Measurements from ENCODE around the gene CFHR1. TPM values are rescaled to one million over a fixed set of nuclear protein-coding genes. Genes with fewer than 3 reads are reported as not detected.
"Not testable (repeated sequence)": the region's sequence is repeated elsewhere in the genome, so short reads cannot be mapped to it uniquely, and the experiment has no call there.

Gene CFHR1
- polyA plus RNA-seq (2013, experiment 1 of 2; ENCODE audit: insufficient read length), result not detected
- polyA plus RNA-seq (2013, experiment 2 of 2; ENCODE audit: insufficient read length), result 0.41 TPM

DNA sequence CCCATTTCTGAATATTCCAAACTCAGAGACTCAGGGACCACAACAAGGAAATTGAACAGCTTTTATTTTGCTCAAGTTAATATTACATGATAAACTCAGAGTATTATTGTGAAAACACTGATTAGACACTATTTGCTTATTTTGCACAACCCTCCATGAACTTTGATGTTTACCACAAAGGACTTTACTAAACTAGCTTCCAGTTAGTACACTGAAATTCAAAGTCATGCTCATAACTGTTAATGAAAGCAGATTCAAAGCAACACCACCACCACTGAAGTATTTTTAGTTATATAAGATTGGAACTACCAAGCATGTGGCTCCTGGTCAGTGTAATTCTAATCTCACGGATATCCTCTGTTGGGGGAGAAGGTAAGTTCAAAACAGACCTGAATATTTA, at the start of gene CFHR1:
TSS of gene CFHR1 (plus strand) at position 201 of the 400 bp plus-strand sequence. CDS start at position 315, 114 bp downstream.
- DNase-seq, result not testable (repeated sequence)

DNA sequence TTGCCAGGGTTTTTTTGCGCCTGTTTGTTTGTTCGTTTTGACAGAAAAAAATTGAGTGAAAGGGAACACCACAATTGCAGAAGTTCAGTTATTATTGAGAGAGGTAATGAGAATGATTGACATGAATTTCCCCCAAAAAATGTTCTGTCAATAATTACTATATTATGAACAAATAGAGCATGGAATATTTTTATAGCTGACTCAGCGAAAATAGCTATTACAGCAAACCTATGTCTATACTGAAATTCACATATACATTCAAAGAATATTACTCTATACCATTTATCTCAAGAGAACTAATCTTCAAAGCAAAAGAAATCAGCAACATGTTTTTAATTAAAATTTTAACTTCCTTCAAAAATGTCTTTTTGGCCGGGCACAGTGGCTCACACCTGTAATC, 49.7 kb upstream of the CFHR1 start:
- DNase-seq, result not testable (repeated sequence)

DNA sequence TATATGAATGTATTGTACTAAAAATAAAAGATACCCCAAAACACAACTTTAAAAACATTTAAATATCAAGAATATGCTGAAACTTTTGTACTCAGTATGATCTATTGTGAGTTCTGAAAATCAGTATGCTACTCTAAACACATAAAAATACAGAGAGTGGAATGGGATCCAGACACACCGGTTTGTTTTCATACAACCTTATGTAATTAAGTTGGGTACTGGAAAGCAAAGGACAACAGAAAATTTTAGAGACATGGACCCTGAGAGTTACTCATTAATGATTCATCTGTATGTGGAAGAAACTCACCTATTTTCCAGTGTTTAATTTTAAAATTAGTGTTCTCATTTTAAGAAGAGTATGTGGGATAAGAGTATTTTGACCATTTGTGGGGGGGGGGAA, 45.8 kb upstream of the CFHR1 start:
- no peak for DNase-seq

DNA sequence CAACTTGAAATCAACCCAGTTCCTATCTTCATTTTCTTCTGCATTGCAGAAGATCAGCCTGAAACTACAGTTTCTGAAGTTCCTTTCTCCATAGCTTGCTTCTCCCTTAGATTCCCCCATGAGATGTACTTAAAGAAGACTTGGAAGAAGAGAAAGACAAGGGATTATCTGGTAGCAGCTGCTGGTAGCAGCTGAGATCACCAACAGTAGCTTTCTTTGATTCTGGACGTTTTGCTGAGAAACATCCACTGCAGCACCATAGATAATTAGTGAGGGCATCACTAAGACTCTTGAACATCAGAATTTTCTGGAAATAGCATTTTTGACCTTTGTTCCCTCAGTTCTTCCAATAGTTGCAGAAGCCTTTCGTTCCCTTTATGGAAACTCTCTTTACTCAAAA, 45.4 kb upstream of the CFHR1 start:
- DNase-seq, result no peak

DNA sequence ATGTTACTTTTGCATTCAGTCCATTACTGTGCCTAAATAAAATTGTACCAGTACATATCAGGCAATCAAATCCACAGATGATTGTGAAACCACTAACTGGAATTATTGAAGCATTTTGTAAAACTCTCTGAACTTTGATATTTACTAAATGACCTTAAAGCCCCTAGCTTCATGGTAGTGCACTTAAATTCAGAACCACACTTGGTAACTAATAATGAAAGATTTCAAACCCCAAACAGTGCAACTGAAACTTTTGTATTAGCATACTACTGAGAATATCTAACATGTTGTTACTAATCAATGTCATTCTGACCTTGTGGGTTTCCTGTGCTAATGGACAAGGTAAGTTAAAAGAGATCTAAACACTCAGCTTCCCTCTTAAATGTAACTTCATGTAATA, 44.9 kb upstream of the CFHR1 start, which contains the start of gene CFHR3:
TSS of gene CFHR3 (plus strand) at position 238 of the 400 bp plus-strand sequence. CDS start at position 285, 47 bp downstream.
- no peak for DNase-seq

DNA sequence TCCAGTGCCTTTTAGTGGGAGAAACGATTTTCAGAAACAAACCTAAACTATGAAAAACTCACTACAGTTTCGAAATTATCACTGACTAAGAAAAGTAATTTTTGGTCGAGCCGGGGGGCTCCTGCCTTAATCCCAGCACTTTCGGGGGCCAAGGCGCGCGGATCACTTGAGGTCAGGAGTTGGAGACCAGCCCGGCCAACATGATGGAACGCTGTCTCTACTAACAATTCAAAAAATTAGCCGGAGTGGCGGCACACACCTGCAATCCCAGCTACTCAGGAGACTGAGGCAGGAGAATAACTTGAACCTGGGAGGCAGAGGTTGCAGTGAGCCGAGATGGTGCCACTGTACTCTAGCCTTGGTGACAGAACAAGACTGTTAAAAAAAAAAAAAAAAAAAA, 41.9 kb upstream of the CFHR1 start:
- DNase-seq, result no peak

DNA sequence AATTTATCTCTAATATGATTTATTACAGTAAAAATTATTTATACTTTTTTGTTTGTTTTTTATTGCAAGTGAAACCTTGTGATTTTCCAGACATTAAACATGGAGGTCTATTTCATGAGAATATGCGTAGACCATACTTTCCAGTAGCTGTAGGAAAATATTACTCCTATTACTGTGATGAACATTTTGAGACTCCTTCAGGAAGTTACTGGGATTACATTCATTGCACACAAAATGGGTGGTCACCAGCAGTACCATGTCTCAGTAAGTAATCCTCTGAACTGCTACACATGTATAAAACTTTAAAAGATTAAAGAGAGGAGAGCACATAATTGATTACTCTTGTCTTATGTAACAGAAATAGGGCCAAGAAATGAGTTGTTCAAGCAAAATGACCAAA, 40.4 kb upstream of the CFHR1 start:
- no peak for DNase-seq

DNA sequence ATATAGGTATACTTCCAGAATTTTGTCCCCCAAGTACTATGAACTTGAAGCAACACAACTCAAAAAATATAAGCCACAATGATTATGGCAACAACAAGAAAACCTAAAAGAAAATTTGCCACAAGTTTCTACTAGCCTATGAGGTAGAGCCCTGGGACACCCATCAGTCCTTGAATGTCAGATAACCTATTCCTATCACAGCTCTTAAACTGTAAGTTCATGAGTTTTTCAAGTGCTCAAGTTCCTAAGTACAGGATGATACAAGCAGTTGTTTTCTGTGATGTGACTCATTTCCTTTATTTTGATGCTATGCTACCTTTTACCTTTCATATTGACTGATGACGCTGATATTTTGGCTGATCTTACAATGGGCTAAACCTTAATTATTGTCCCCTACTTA, 28.3 kb upstream of the CFHR1 start:
- DNase-seq, result not testable (repeated sequence)

DNA sequence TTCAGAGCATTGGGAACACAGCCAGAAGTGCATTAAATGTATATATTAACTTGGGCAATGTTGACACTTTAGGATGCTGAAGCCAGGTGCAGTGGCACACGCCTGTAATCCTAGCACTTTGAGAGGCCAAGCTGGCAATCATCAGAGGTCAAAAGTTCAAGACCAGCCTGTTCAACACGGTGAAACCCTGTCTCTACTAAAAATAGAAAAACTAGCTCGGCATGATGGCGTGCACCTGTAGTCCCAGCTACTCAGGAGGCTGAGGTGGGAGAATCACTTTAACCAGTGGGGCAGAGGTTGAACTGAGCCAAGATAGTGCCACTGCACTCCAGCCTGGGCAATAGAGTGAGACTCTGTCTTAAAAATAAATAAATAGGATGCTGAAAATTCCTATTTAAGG, 25.4 kb upstream of the CFHR1 start:
- not testable (repeated sequence) for DNase-seq

DNA sequence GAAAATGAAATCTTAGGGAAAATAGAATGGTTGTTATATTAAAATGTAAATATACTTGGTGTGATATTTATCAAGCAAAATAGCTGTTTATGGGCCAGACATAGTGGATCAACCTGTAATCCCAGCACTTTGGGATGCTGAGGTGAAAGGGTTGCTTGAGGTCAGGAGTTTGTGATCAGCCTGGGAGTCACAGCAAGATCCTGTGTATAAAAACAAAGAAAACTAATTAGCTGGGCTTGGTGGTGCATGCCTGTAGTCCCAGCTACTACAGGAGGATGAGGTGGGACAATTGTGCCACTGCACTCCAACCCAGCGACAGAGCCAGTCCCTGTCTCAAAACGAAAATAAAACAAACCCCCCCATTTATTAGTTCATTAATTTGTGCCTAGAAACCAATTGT, 21.6 kb upstream of the CFHR1 start:
- DNase-seq, result no peak

DNA sequence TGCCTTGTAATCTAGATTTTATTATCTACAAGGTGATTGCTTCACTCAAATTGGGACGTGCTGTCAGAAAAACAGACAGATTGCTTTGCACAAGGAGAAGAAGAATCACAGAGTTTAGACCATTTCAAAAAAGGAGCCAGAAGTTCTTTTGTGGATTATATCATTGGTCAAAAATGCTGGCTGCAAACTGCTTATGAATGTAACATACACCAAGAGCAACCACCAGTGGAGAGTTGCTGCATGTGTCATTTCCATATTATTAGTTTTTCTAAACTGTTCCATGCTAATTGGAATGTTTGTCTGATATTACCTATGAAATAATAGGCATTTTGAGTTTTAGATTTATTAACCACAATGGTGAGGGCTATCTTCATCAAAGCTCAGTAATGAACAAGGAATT, 17.6 kb upstream of the CFHR1 start:
- DNase-seq, result peak; percentile 8

DNA sequence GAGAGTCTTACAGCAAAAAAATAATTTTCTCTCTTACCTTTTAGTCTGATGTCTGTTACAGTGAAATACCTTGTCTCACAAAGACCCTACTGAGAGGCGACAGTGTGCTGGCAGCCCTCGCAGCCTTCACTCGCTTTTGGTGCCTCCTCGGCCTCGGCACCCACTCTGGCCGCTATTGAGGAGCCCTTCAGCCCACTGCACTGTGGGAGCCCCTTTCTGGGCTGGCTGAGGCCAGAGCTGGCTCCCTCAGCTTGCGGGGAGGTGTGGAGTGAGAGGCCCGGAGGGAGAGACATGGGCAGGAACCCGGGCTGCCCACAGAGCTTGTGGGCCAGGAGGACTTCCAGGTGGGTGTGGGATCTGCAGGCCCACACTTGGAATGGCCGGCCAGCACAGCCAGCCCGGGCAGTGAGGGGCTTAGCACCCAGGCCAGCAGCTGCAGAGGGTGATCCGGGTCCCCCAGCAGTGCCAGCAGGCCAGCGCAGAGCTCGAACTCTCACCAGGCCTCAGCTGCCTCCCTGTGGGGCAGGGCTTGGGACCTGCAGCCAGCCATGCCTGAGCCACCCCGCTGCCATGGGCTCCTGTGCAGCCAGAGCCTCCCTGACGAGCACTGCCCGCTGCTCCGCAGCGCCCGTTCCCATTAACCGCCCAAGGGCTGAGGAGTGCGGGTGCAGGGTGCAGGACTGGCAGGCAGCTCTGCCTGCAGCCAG, 10.8 kb upstream of the CFHR1 start:
- no peak for DNase-seq

DNA sequence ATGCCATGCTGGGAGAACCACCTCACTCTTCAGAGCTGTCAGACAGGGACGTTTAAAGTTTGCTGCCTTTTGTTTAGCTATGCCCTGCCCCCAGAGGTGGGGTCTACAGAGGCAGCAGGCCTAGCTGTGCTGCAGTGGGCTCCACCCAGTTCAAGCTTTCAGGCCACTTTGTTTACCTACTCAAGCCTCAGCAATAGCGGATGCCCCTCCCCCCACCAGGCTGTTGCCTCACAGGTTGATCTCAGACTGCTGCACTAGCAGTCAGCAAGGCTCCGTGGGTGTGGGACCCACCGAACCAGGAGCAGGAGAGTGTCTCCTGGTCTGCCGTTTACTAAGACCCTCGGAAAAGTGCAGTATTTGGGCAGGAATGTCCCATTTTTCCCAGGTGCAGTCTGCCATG, 2.1 kb upstream of the CFHR1 start:
- not testable (repeated sequence) for DNase-seq

DNA sequence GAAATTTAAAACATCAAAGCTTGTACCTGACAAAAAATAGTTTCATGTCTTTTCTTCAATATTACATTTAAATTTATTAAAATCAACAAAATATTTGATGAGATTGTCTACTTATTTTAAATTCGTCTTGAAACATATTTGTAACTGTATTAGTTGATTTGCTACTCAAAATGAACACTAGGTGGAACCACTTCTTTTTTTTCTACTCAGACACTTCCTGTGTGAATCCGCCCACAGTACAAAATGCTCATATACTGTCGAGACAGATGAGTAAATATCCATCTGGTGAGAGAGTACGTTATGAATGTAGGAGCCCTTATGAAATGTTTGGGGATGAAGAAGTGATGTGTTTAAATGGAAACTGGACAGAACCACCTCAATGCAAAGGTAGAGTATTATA, 8.3 kb downstream of the CFHR1 start:
- DNase-seq, result peak; percentile 79

DNA sequence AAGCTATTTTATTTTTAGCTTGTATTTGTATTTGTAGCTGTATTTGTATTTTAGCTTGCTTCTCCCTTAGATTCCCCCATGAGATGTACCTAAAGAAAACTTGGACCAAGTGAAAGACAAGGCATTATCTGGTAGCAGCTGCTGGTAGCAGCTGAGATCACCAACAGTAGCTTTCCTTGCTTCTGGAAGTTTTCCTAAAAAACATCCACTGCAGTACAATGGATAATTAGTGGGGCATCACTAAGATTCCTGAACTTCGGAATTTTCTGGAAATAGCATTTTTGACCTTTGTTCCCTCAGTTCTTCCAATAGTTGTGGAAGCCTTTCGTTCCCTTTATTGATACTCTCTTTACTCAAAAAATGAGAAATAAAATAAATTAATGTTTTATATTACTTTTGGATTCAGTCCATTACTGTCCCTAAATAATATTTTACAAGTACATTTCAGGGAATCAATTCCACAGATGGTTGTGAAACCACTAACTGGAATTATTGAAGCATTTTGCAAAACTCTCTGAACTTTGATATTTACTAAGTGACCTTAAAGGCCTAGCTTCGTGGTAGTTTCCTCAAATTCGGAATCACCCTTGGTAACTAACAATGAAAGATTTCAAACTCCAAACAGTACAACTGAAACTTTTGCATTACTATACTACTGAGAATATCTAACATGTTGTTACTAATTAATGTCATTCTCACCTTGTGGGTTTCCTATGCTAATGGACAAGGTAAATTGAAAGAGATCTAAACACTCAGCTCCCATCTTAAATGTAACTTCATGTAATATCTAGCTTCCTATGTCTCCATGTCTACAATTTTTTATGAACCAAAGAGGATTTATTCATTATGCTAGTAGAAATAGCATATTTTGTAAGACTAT, 30.3 kb downstream of the CFHR1 start:
- DNase-seq, result not testable (repeated sequence)

DNA sequence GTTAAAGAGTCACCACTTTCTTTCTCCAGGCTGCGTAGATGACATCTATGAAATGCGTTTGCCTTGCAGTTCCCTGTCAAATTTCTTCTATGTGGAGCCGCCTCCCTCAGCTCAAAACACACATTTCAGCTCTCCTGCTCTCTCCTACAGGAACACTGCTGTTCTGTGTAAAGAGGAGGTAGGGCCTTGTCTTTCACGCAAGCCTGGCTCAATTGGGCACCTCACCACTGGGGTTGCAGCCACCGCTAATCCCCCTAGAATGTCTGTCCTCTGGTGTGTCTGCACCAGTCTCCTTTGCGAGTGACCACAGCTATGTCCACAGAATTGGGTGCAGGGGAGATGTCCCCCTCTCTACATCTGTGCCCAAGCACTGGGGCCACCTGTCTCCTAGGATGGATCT, 36.5 kb downstream of the CFHR1 start:
- DNase-seq, result no peak

DNA sequence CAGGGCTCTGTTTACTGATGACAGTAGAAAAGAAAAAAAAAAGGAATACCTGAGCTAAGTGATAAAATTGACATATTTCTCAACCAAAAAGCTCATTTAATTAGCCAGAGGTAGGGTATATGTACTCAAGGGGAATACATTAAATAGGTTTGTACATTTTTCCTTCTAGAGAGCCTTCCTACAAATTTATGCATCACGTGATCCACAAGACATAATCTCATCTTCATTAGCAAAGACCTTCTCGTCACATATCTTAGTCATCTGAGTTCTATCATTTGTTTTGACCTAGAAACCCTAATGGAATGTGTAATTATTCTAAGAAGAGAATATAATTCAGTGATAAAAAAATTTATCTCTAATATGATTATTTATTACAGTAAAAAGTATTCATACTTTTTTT, 37.7 kb downstream of the CFHR1 start:
- no peak for DNase-seq

DNA sequence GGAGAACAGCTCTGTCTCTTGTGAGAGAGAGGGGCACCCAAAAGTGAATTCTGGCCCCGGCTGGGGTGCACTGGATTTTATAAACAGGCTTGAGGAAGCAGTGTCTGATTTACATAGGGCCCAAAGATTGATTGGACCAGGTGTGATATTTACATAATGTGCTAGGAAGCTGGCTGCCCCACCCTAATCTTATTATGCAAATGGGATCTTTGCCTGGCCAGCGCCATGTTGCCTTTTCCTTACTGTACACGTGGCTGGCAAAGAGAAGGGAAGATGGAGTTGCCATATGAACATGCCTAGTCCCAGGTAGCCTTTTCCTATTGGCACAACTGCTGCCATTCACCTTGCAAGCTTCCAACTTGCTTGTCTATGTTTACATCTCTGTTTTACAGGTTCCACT, 39.3 kb downstream of the CFHR1 start:
- DNase-seq, result no peak

DNA sequence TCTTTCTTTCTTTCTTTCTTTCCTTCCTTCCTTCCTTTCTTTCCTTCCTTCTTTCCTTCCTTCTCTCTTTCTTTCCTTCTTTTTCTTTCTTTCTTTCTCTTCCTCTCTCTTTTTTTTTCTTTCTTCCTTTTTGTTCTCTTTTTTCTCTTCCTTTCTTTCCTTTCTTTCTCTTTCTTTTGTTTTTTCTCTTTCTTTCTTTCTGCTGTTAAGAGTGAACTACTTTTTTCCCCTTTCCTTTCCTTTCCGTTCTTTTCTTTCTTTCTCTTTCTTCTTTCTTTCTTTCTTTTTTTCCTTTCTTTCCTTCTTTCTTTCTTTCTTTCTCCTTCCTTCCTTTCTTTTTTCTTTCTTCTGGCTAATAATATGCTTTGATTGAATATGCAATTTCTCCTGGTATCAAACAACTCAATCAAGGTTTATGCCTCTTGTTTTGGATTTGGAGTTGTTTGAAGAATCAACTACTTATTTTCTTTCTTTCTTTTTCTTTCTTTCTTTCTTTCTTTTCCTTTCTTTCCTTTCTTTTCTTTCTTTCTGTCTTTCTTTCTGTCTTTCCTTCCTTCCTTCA, 40.9 kb downstream of the CFHR1 start:
- no peak for DNase-seq

DNA sequence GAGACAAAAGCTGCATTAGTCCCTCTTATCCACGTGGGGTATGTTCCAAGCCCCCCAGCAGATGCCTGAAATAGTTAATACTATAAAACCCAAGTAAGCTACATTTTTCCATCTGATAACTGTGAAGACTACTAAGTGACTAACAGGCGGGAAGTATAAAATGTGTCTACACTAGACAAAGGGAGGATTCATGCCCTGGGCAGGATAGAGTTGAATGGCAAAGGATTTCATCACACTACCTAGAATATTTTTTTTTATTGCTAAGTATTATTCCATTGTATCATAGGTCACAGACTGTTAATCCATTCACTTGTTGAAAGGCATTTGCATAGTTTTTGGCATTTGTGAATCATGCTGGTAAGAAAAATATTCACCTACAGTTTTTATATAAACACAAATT, 41.9 kb downstream of the CFHR1 start:
- DNase-seq, result no peak

DNA sequence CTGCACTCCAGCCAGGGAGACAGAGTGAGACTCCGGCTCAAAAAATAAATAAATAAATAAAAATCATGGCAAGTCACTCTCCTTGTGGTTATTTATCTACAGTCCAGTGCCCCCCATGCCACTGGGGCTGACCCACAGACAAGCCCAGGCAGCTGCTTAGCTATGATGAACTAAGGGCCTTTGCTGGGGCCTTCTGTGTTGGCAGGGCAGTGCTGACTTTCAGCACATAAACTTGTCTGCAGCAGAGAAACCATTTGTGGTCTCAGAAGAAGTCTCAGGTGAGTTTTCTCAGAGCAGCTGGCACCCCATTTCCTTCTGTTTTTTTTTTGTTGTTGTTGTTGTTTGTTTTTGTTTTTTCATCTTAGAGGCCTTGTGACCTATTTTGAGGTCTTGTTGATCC, 47.4 kb downstream of the CFHR1 start:
- no peak for DNase-seq

DNA sequence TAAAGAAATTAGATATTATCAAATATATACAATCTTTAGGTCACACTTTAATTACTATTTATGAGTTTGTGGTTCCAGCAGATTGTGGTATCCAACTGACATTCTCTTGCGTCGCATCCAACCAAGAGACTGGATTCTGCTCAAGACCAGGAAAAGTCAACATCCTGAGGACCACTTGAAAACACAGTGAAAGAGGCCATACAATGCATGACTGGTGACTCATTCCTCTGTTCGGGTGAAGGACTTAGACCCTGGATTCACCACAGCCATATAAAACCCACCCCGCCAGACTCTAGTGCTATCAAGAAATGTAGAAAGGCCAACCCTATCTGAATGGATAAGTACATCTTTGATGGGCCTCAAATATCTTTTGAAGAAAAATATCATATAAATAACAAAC, 53.9 kb downstream of the CFHR1 start:
- DNase-seq, result no peak

DNA sequence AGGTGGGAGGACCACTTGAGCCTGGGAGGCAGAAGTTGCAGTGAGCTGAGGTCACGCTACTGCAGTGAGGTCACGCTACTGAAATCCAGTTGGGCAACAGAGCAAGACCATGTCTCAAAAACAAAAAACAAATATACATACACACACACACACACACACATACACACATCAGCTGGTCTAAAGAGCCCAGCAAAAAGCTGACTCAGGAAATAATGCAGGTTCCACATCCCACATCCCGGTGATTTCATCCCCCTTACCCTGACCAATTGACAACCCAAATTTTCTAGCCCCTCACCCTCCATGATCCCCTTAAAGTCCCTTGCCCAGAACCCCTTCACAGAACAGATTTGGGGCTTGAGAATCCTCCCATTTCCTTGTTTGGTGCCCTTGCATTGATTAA, 56.4 kb downstream of the CFHR1 start:
- DNase-seq, result no peak
